ENCODE data around the gene MANBA.
A peak's percentile ranks its signal among the peaks of the same experiment; 100 is the strongest.

Gene MANBA

DNA sequence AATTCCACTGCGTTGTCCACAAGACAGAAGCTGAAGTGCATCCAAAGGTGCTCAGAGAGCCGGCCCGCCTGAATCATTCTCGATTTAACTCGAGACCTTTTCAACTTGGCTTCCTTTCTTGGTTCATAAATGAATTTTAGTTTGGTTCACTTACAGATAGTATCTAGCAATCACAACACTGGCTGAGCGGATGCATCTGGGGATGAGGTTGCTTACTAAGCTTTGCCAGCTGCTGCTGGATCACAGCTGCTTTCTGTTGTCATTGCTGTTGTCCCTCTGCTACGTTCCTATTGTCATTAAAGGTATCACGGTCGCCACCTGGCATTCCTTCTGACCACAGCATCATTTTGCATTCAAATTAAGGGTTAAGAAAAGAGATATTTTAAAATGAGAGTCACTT lies 144.1 kb downstream of the MANBA start:
- peak; percentile 47 for DNase-seq

DNA sequence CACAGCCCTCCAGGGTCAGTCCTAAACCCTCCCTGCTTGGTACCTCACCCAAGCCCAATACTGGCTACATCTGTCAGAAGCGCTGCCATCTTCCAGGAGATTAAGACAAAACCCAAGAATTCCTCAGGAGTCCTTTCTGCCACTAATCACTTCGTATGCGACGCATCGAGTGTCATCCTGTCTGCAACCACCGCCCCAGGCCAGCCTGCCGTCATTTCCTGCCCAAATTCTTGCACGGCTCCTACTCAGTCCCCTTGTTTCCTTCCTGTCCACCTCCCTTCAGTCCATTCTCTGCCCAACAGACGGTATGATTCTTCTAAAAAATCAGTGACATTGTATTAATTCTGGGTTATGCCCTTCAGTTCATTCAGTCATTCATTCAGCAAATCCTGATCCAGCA lies 146.0 kb downstream of the MANBA start:
- no peak for DNase-seq

DNA sequence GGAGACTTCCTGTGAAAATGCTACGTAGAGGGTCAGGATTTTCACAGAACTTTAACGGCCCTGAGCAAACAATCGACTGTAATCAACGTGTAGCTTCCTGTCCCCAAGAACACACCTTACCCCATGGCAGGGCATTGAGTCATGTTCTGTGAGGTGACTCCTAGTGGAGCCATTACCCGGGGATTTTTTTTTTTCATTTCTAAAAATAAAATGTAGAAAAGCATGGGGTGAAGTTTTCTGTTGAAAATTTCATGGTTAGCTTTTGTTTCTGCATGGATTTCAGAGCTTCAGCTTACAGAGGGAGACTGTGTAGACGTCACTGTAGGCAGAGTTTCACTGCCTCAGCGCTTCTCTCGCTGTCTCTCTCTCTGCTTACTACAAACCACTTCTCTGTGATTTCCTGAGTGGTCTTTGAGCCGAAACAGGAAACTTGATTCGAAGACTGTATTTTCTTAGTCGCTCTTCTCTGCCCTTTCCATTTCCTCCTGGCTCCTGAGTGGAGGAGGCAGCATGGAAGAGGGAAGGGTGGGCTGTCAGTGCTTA lies 147.9 kb downstream of the MANBA start:
- DNase-seq, result peak; percentile 49

DNA sequence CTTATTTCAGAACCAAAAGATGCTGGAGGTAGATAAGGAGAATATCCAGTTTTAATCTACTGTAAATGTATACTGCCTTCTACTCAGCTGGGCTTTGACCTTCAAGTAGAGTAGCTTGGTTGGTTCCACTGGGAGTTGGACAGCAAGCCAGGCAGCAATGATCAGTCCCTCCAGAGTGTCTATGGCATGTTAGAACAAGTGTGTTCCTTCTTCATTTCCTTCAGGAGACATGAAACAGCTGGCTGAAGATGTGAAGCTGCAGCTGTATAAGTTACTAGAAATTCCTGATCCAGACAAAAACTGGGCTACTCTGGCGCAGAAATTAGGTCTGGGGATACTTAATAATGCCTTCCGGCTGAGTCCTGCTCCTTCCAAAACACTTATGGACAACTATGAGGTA lies 148.6 kb downstream of the MANBA start:
- DNase-seq, result no peak

DNA sequence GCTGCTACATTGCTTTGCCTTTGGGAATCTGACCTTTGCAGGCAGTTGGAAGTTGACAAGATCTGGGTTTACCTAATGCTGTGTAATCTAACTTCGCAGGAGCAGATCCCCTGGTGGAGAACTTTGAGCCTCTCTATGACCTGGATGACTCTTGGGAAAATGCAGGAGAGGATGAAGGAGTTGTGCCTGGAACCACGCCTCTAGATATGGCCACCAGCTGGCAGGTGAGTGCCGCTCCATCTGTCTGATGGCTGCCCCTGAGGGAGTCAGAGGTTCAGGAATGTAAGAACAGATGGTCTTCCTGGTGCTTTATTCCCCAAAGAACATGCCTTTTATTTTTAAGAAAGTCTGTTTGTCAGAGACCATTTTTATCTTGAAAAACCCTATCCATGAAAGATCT lies 150.3 kb downstream of the MANBA start:
- DNase-seq, result no peak

DNA sequence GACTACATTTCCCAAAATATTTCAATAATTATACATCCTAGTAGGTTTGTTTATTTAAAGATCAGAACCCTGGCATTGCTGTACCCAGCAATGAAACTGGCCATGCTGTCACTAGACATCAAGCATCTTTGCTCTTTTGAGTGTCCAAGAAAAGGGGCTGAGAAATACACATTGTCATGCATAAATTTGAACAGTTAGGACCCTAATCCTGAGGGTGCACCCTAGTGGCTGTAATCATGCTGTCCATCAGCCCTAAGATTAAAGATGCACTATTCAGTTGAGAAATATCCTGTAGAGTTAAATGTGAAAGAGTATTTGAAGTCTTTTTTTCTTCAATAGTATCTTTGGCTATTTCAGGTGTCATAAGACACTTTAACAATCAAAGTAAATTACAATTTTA lies 150.8 kb downstream of the MANBA start:
- no peak for DNase-seq

DNA sequence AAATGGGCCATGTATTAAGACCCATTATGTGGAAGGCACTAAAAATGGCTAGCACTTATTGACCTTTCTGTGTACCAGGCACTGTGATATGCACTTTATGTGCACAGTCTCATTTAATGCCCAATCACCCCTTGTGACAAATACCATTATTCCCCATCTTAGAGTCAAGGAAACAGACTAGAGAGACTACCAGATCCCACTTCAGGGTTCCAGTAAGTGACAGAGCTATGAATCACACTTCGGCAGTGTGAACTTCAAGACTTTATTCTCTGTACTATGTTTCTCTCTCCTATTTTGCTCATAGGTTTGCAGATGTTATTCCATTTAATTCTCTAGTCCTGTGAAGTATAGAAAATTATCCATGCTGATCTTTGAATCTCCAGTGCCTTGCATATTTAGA lies 152.6 kb downstream of the MANBA start:
- DNase-seq, result no peak

DNA sequence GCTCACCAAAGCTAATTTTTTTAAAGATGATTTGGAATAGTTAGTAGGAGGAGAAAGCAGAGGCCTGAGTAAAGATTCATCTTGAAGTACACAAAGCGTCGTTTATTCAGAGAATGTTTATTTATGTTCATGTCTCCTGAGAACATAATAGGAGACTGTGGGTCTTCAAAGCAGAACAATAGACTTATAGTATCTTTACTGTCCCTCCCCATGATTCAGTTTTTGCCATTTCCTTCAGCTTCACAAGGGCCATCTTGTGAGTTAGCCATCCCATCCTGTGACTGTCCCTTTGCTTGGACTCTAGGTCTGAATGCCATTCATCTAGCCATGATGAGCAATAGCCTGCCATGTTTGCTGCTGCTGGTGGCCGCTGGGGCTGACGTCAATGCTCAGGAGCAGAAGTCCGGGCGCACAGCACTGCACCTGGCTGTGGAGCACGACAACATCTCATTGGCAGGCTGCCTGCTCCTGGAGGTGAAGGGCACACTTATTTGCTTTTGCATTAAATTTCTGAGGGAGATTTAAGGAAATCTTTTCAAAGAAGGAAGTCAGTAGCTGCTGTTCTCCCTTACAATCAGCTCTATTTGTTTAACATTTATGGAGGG lies 153.8 kb downstream of the MANBA start:
- DNase-seq, result no peak

DNA sequence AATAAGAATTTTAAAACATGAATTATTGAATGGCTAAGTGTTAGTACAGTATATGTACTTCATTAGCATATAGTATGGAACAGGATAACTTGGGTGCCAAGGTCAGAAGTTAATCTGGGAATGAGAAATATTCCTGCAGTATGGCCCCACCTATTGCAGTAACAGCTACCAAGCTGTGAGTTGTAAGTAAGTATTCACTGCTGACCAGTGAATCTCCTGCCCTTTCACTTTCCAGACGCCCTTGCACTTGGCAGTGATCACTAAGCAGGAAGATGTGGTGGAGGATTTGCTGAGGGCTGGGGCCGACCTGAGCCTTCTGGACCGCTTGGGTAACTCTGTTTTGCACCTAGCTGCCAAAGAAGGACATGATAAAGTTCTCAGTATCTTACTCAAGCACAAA lies 154.5 kb downstream of the MANBA start:
- DNase-seq, result no peak

DNA sequence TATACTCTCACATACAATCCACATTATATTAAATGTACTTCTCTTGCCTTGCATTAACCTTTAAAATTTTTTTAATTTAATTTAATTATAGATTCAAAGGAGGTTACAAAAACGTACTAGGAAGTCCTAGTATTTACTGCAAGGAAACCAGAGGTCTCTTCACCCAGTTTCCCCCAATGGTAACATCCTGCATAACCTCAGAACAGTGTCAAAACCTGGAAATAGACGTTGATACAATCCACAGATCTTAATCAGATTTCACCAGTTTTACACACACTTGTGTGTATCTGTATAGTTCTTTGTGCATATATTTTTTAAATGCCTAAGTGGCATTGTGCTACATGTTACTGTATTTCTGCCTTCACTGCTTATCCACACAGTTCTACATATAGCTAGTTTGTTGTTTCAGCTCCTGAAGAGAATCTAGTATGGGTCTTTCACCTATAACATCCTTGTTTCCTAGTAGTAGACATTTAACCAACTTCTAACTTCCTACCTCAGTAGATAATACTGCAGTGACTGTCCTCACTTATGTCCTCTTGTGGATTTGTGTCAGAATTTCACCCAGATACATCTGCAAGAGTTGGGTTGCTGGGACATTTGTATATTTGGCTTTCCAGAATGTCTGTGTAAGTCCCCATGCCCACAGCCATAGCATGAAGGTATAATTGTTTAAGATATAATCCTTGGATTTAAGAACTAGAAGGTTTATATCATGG lies 156.4 kb downstream of the MANBA start:
- DNase-seq, result no peak

DNA sequence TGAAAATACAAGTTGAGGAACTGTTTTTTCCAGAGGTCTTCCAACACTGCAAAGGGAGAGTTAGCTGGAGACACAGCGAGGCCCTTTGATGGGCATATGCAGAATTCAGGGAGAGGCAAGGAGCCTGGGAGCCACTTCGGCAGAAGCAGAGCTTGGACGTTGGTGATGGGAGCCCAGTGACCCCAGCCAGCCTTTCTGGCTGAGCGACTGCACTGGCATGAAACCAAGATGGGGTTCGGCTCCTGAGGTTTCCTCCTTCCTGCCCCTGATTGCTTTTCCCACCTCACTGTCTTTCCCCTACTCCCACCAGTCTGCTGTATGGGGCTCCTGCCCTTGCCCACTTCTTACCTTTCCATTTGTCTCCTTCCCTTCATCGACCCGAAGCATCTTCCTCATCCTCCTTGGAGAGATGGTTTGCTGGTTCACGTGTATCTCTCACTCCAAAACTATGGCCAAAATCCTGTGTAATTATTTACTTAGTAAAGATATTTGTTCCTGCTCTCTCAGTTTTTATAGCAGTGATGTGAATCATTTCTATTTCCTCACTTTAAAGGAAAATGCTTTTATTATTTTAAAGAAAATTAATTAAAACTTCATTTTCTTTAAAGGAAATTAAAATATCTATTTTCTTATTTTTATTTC lies 159.1 kb downstream of the MANBA start:
- DNase-seq, result no peak

DNA sequence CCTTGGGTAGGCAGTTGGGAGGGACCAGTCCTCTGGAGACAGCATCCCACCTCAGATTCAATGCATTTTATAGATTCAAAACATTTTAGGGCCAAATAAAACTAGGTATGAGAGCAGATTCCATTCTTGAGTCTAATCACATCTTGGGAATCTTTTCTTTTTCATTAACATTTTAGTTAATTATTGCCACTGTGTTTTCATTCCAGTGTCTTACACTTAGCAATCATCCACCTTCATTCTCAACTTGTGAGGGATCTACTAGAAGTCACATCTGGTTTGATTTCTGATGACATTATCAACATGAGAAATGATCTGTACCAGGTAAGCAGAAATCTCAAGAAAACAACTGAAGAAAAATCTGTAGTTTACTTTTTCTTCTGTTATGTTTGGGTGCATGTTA lies 160.1 kb downstream of the MANBA start:
- DNase-seq, result no peak

DNA sequence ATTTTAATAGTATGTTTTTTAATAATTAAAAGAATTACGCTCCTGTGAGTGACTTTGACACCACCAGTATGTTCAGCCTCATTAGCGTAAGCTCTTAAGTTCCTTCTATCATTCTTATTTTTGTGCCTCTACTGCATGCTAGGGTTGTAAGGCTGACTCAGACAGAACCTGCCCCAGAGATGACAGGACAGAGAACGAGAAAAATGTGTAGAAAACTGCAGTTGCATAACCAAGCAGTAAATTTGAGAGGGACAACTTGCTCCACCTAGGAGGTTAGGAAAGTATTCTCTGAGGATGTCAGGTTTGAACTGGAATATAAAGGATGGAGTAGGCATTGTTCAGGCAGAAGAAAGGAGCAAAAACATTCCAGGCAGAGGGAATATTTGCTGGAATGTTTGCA lies 160.9 kb downstream of the MANBA start:
- no peak for DNase-seq

DNA sequence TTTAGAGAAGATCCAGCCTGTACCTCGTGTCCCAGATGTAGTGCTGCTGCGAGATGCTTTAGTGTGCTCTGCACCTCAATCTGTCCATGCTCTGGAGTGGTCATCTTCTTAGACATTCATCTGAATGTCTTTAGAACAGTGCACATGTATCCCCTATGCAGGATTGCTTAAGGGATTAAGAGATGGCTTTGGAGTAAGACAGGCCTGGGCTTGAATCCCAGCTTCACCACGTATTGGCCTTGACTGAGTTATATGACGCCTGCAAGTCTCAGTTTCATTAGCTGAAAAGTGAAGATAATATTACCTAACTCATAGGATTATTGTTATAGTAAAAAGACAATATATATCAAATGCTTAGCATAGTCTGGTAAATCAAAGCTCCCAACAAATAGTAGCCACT lies 161.3 kb downstream of the MANBA start:
- no peak for DNase-seq

DNA sequence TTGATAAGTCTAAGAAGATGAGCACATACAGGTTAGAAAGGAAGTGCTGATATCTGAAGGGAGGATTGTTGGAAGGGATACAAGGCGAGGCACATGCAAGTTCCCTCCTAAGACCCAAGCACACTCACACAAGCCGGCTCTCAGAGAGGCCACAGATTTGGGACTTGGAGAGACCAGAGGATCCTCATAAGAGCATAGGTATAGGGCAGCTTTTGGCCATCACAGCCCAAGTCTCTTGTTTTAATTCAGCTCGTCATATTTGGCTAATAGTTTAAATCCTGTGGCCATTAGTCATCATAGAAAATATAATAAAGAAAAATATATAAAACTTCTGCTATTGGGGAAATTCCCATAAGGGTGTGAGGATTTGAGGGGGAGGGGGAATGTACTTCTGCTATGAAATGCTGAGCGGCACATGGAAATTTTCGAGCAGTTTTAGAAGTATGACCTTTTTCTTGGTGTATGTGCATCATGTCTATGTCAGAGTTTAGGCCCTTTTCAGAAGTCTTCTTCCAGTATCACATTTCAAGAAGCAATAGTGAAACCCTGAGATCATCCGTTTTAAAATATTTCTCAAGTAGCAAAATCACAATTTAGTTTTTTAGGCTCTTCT lies 161.9 kb downstream of the MANBA start:
- no peak for DNase-seq

DNA sequence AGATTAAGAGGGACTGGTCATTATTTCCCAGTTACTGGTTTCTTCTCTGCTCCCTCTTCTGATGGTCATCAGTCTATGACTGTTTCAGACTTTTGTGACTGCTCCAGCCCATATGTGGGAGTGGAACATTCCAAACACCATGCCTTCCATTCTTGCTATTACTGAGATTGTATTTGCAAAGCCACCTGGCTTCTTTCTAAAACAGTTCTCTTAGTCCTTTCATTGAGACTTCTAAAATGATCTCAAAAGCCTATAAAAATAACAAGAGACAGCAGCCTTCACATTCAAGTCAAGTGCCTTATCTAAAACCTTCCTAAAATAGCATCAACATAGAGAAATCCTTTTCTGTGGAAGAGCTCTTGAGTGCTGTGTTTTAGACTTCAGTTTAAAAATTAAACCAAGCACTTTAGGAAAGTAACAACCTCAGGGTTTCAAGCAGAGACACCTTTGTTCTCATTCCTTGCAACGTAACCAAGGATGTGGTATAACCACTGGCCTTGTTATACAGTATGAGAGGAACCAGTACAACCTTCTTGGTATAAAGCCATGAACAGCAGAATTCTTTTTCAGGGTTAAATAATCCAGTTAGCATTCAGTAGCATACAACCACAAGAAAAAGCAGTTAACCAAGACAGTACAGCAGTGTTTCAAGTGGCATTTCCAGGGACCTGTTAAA lies 162.5 kb downstream of the MANBA start:
- peak; percentile 51 for DNase-seq

DNA sequence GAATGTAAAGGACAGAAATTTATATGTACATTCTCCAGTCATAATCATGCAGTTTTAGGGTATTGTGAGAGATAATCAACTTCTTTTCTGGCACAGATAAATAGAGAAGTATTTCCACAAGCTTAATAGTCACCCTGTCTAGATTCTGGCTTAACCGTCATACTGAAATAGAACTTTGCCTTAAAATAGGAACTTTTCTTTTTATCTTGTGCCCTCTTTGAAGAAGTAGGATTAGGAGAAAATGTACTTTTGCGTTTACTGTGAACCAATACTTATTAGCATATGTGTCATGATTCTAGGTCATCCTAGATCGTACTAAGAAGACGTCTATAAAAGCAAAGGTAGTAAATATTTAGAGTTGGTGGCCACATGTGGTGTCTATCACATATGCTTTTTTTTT lies 164.2 kb downstream of the MANBA start:
- no peak for DNase-seq

DNA sequence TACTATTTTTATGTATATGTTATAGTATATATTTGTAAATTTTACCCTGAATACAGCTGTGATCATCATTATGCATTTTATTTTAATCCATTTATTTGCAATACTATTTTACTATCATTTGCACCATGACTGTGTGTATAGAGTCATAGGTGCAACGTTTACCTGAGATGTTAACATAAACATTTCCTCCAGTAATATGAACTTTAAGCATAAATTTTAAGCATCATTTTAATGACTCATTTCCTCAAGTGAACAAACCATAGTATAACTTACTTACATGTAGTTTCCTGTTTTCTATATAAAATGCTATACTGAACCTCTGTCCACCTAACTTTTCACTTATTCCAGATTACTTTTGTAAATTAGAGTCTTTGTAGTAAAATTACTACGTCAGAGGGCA lies 166.8 kb downstream of the MANBA start:
- no peak for DNase-seq

DNA sequence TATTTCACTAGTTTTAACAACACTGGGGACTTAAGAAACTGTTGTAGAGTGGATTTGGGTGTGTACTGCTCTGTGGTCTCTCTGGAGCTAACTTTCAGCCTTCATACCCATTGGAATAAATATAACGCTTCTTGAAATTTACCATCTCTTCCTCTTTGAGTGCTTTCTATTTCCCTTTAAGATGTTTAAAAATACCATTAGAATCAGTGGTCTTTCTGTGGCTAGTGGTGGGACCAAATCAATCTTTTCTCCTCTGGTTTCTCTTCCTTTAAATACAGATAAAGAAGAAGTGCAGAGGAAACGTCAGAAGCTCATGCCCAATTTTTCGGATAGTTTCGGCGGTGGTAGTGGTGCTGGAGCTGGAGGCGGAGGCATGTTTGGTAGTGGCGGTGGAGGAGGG lies 167.6 kb downstream of the MANBA start:
- no peak for DNase-seq

DNA sequence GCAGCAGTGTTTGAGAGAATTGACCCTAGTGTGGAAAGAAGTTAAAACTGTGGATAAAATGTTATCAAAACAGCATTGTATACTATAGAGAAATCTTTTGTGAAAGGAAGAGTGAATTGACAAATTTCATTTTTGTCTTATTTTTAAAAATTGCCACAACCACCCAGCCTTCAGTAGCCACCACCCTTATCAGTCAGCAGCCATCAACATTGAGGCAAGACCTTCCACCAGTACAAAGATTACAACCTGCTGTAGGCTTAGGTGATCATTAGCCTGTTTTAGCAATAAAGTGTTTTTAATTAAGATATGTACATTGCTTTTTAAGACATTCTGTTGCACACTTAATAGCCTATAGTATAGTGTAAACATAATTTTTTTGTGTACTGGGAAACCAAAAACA lies 168.5 kb downstream of the MANBA start:
- no peak for DNase-seq

DNA sequence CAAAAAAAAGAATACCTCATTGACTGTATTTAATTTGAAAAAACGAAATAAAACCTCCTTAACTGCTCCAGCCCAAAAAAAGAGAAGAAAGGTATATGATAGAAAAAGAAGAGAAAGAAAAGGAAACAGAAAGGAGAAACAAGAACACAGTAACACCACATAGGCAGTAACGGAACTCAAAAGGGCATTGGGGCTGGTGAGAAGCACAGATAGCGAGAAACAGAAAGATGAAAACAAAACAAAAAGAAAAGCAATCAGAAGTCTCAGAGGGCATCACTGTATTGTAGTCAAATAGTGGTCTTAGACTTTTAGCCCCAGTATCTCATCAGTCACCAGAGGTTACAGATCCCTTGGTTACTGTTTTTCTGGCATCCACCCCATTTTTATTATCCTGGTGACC lies 171.0 kb downstream of the MANBA start:
- no peak for DNase-seq

DNA sequence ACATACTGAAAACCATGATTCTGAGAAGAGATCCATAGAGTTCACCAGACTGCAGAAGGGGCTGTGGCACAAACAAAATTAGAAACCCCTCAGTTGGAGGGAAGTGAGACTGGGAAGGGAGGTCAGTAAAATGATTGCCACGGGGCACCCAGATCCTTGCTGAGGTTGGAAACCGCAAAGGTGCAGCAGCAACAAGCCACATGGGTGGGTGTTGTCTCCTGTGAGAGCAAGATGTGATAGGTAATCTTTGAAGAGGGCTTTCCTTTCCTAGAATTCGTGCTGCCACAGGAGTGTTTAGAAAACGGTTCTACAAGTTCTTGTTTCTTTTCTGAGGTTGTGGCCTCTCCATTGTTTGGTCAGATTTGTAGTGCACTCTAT lies 174.1 kb downstream of the MANBA start:
- DNase-seq, result peak; percentile 69

DNA sequence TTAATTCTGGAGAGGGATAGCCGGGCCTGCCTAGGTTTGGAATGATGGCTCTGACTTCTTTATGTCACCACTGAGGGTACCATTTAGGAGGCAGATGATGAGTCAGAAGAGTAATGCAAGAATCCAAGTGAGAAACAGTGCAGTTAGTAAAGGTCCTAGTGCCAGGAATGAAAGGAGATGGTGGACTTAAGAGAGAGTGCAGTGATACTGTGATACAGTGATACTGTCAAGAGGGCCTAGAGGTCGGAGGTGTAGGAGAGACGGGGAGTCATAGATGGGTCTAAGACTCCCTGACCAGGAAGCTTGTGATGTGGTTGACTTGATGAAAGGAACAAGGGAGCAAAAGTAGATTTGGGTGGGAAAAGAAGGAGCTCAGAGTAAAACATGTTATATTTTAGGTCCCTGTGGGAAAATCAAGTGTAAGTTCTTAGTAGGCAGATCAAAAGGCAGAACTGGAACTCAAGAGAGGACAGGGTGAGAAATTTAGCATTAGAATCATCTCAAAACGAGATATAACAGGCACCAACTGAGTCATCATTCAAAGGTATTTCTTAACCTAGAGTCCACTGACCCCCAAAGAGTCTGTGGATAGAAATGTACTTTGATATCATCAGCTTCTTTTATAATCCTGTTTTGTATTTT lies 174.6 kb downstream of the MANBA start:
- DNase-seq, result peak; percentile 61

All from activated CD4-positive, alpha-beta T cell treated with anti-CD3 and anti-CD28 coated beads, Interleukin-2, amount 50 U/mL, for 16 hours (primary cell).